ENCODE results near the gene NAXE. TPM values are rescaled to one million over a fixed set of nuclear protein-coding genes. Genes with fewer than 3 reads are reported as not detected.

Gene NAXE
- total and polyA plus RNA-seq, 2 of the 13 experiments (the other 11 are each of a cell fraction or from before 2014, with no cell fraction given), result 39.4 to 59.4 TPM

GRCh38 chr1:156571919-156572662 lies 19.5 kb upstream of the NAXE start, which contains the start of gene IQGAP3 (continued):
- TF ChIP-seq ZBTB8A (CRISPR knock-in tag; IDR thresholded peaks at IDR 0.05; ENCODE audit: borderline replicate concordance, low read depth) (no peak), ATF2 (CRISPR knock-in tag; IDR thresholded peaks at IDR 0.05) (peak; percentile 36; the same call in 1 of the 2 replicates), NCOA1 (CRISPR knock-in tag; IDR thresholded peaks at IDR 0.05) (no peak), CBX1 (IDR thresholded peaks at IDR 0.05; ENCODE audit: low read depth) (no peak), BATF2 (CRISPR knock-in tag; IDR thresholded peaks at IDR 0.05) (no peak), ZNF768 (CRISPR knock-in tag; IDR thresholded peaks at IDR 0.05) (peak; percentile 41; the same call in 1 of the 2 replicates), ZNF703 (CRISPR knock-in tag; IDR thresholded peaks at IDR 0.05; ENCODE audit: borderline replicate concordance) (no peak), REST (IDR thresholded peaks at IDR 0.05; ENCODE audit: borderline replicate concordance in 1 of 2, low read depth in 1 of 2, low read length in 2 of 2) (no peak), ELK4 (CRISPR knock-in tag; IDR thresholded peaks at IDR 0.05; ENCODE audit: borderline replicate concordance) (no peak), ZNF777 (CRISPR knock-in tag; IDR thresholded peaks at IDR 0.05) (no peak), TFDP1 (CRISPR knock-in tag; IDR thresholded peaks at IDR 0.05; ENCODE audit: borderline replicate concordance) (peak; percentile 100), ZNF878 (CRISPR knock-in tag; IDR thresholded peaks at IDR 0.05) (no peak), ZNF260 (CRISPR knock-in tag; IDR thresholded peaks at IDR 0.05; ENCODE audit: borderline replicate concordance, low read depth) (no peak), GFI1 (CRISPR knock-in tag; IDR thresholded peaks at IDR 0.05; ENCODE audit: borderline replicate concordance) (no peak), SMAD3 (CRISPR knock-in tag; IDR thresholded peaks at IDR 0.05) (peak; percentile 65; the same call in 1 of the 2 replicates), TMF1 (CRISPR knock-in tag; IDR thresholded peaks at IDR 0.05; ENCODE audit: low read depth) (peak; percentile 70; the same call in 1 of the 2 replicates)

Data from HepG2 (cell line).